ENCODE data around the gene ASIP. TPM values are rescaled to one million over a fixed set of nuclear protein-coding genes. Genes with fewer than 3 reads are reported as not detected.

The ASIP gene
- total and polyA plus RNA-seq, 2 of the 13 experiments (the other 11 are each of a cell fraction or from before 2014, with no cell fraction given), result not detected

DNA sequence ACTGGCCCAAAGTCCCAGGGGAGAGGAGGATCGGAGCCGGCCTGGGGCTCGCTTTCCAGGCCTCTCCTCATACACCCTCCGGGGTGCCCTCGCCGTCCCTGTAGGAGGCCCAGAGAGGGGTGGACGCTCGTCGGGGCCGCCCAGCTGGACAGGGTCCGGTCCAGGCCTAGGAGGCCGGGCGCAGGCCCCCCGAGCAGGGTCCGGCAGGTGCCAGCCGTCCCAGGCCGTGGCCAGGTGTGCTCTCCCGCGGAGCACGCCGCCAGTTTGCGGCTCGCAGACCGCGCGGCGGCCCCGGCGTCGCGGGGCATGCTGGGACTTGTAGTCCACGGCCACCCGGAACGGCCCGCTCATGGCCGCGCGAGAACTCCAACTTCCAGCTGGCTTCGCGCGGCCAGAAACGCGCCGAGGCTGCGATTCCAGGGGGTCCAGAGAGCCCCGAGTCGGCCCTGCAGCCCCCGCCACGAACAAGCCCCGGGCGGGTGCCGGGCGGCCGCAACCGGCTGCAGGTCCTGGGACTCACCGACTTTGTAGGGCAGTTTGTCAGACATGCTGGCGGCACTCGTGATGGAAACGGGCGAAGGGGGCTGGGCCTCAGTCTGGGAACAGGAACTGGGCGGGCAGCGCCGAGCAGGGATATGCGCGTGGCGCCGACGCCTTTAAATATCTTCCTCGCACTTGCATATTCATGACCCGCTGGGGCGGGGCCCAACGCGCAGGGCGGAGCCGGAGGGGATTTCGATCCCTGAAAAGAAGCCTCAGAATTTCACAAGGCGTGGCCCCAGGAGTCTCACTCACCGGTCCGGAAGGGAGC lies 61.7 kb downstream of the ASIP start, which contains the start of gene AHCY (continued):
- TF ChIP-seq, protein P1, sequence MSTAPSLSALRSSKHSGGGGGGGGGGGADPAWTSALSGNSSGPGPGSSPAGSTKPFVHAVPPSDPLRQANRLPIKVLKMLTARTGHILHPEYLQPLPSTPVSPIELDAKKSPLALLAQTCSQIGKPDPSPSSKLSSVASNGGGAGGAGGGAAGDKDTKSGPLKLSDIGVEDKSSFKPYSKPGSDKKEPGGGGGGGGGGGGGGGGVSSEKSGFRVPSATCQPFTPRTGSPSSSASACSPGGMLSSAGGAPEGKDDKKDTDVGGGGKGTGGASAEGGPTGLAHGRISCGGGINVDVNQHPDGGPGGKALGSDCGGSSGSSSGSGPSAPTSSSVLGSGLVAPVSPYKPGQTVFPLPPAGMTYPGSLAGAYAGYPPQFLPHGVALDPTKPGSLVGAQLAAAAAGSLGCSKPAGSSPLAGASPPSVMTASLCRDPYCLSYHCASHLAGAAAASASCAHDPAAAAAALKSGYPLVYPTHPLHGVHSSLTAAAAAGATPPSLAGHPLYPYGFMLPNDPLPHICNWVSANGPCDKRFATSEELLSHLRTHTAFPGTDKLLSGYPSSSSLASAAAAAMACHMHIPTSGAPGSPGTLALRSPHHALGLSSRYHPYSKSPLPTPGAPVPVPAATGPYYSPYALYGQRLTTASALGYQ (CRISPR knock-in tag; IDR thresholded peaks at IDR 0.05), result peak; percentile 90
- no peak; the same call in 1 of the 2 replicates for TF ChIP-seq ZNF224 (CRISPR knock-in tag; IDR thresholded peaks at IDR 0.05)
- peak; percentile 47 for TF ChIP-seq ZBTB14 (CRISPR knock-in tag; IDR thresholded peaks at IDR 0.05)
- TF ChIP-seq ZNF841 (CRISPR knock-in tag; IDR thresholded peaks at IDR 0.05; ENCODE audit: borderline replicate concordance), result no peak
- TF ChIP-seq CHCHD3 (CRISPR knock-in tag; IDR thresholded peaks at IDR 0.05), result peak; percentile 93; the same call in 1 of the 2 replicates
- no peak; the same call in 1 of the 2 replicates for TF ChIP-seq PITX1 (CRISPR knock-in tag; IDR thresholded peaks at IDR 0.05)
- TF ChIP-seq, protein P2, sequence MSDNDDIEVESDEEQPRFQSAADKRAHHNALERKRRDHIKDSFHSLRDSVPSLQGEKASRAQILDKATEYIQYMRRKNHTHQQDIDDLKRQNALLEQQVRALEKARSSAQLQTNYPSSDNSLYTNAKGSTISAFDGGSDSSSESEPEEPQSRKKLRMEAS (IDR thresholded peaks at IDR 0.05), result peak; percentile 99
- TF ChIP-seq PRDM4 (CRISPR knock-in tag; IDR thresholded peaks at IDR 0.05; ENCODE audit: borderline replicate concordance), result no peak
- TF ChIP-seq PHF8 (CRISPR knock-in tag; IDR thresholded peaks at IDR 0.05), result peak; percentile 99
- no peak; a peak in 1 of 4 replicates for TF ChIP-seq NR2F1 (CRISPR knock-in tag; IDR thresholded peaks at IDR 0.05)
- TF ChIP-seq GATA4 (IDR thresholded peaks at IDR 0.05; ENCODE audit: borderline replicate concordance, low read depth), result peak; percentile 74
- peak; percentile 92 for TF ChIP-seq PLSCR1 (CRISPR knock-in tag; IDR thresholded peaks at IDR 0.05; ENCODE audit: borderline replicate concordance)
- TF ChIP-seq, protein P3, sequence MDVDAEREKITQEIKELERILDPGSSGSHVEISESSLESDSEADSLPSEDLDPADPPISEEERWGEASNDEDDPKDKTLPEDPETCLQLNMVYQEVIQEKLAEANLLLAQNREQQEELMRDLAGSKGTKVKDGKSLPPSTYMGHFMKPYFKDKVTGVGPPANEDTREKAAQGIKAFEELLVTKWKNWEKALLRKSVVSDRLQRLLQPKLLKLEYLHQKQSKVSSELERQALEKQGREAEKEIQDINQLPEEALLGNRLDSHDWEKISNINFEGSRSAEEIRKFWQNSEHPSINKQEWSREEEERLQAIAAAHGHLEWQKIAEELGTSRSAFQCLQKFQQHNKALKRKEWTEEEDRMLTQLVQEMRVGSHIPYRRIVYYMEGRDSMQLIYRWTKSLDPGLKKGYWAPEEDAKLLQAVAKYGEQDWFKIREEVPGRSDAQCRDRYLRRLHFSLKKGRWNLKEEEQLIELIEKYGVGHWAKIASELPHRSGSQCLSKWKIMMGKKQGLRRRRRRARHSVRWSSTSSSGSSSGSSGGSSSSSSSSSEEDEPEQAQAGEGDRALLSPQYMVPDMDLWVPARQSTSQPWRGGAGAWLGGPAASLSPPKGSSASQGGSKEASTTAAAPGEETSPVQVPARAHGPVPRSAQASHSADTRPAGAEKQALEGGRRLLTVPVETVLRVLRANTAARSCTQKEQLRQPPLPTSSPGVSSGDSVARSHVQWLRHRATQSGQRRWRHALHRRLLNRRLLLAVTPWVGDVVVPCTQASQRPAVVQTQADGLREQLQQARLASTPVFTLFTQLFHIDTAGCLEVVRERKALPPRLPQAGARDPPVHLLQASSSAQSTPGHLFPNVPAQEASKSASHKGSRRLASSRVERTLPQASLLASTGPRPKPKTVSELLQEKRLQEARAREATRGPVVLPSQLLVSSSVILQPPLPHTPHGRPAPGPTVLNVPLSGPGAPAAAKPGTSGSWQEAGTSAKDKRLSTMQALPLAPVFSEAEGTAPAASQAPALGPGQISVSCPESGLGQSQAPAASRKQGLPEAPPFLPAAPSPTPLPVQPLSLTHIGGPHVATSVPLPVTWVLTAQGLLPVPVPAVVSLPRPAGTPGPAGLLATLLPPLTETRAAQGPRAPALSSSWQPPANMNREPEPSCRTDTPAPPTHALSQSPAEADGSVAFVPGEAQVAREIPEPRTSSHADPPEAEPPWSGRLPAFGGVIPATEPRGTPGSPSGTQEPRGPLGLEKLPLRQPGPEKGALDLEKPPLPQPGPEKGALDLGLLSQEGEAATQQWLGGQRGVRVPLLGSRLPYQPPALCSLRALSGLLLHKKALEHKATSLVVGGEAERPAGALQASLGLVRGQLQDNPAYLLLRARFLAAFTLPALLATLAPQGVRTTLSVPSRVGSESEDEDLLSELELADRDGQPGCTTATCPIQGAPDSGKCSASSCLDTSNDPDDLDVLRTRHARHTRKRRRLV (CRISPR knock-in tag; IDR thresholded peaks at IDR 0.05), result peak; percentile 98
- peak; percentile 77; the same call in 1 of the 2 replicates for TF ChIP-seq SRY (CRISPR knock-in tag; IDR thresholded peaks at IDR 0.05)
- no peak; the same call in 1 of the 2 replicates for TF ChIP-seq ZNF746 (CRISPR knock-in tag; IDR thresholded peaks at IDR 0.05)
- TF ChIP-seq ZNF713 (CRISPR knock-in tag; IDR thresholded peaks at IDR 0.05), result 0 out of 2 replicates have a peak, but pooled peaks have one; percentile 41

All from HepG2 (cell line).